HepG2 (cell line): ENCODE data around the gene VEGFA. TPM values are rescaled to one million over a fixed set of nuclear protein-coding genes. Genes with fewer than 3 reads are reported as not detected.

Experiments
- ATAC-seq: fragments of 200-7000 bp; cut with Tn5 transposase; 3 replicates; pipeline ENCODE4 v1.9.1; 2020; ENCODE audit warnings: mild to moderate bottlenecking, moderate library complexity
- BruUV-seq: library from RNA; stranded (reverse); fragments of 400-500 nt; replicated peaks from 2 replicates; lab custom pipeline; 2021; lab: Mats Ljungman, UMichigan
- CTCF ChIA-PET: fragments of 300-600 bp; formaldehyde crosslinking; extraction: SDS; loops from one replicate; lab custom pipeline; 2021; ENCODE audit warnings: low total read pairs, inconsistent platforms, low intra/inter-chr PET ratio; lab: Yijun Ruan, JAX
- POLR2A ChIA-PET: fragments of 350-600 bp; sonication (Branson Sonifier 250); formaldehyde crosslinking; loops from one replicate; lab custom pipeline; 2020; ENCODE audit warnings: antibody characterized with exemption, inconsistent platforms; lab: Yijun Ruan, JAX
- DNase-seq: peaks from one replicate; pipeline ENCODE4 v3.0.0-alpha.2; 2015; ENCODE audit warnings: low spot score
- FAIRE-seq: peaks from 3 replicates; lab custom pipeline; 2011; peaks lifted over from hg19 to GRCh38; lab: Jason Lieb, UNC
- H2AFZ ChIP-seq: one replicate; pipeline ENCODE4 v1.6.1; 2011; ENCODE audit warnings: low read length, inconsistent platforms
- H3K27ac ChIP-seq: fragments of 300-600 bp; 3 replicates; pipeline ENCODE4 v1.8.0; 2011; ENCODE audit warnings: mixed run types, mild to moderate bottlenecking, mixed read lengths, low read length, inconsistent platforms; ENCODE audit not compliant: insufficient read depth; ENCODE audit errors: extremely low read length
- H3K27me3 ChIP-seq, 2 experiments: fragments of 200-600 bp in 1 of 2; 2 replicates in 1 of 2; 3 replicates in 1 of 2; pipeline versions ENCODE4 v1.6.0 to v1.8.0; 2011; ENCODE audit warnings: low read length in 2 of 2, mild to moderate bottlenecking in 2 of 2, moderate library complexity in 2 of 2, inconsistent platforms in 1 of 2; ENCODE audit not compliant: insufficient read depth in 2 of 2, control insufficient read depth in 1 of 2
- H3K36me3 ChIP-seq, 2 experiments: fragments of 200-600 bp in 1 of 2; replicated peaks in 1 of 2; 2 replicates in 1 of 2; 3 replicates in 1 of 2; pipeline versions ENCODE4 v1.5.1 to v1.8.0; 2011; ENCODE audit warnings: low read length in 2 of 2, inconsistent platforms in 1 of 2; ENCODE audit not compliant: insufficient read depth in 2 of 2, control insufficient read depth in 1 of 2
- H3K4me1 ChIP-seq: 2 replicates; pipeline ENCODE4 v1.5.1; 2012; ENCODE audit warnings: low read length, inconsistent platforms; ENCODE audit not compliant: insufficient read depth
- H3K4me2 ChIP-seq: 2 replicates; pipeline ENCODE4 v1.6.0; 2011; ENCODE audit warnings: low read depth, low read length, inconsistent platforms
- H3K4me3 ChIP-seq, 3 experiments: fragments of 200-600 bp in 1 of 3; sonication (generic), shearing (Covaris generic) in 1 of 3; replicated peaks in 1 of 3; 2 replicates each; pipeline ENCODE4 v1.5.1; 2011 to 2016; ENCODE audit warnings: low read length in 3 of 3, inconsistent platforms in 2 of 3, low read depth in 2 of 3, mild to moderate bottlenecking in 2 of 3, control low read depth in 1 of 3, mixed read lengths in 1 of 3; ENCODE audit not compliant: insufficient read depth in 1 of 3
- H3K79me2 ChIP-seq: one replicate; pipeline ENCODE4 v1.6.1; 2011; ENCODE audit warnings: low read length, inconsistent platforms; ENCODE audit not compliant: insufficient read depth
- H3K9ac ChIP-seq: 2 replicates; pipeline ENCODE4 v1.6.0; 2011; ENCODE audit warnings: mild to moderate bottlenecking, low read depth, low read length, inconsistent platforms; ENCODE audit not compliant: insufficient read depth
- H3K9me3 ChIP-seq: 2 replicates; pipeline ENCODE4 v1.5.1; 2012; ENCODE audit warnings: mild to moderate bottlenecking, low read length
- H4K20me1 ChIP-seq: 2 replicates; pipeline ENCODE4 v1.6.0; 2011; ENCODE audit warnings: inconsistent platforms, mild to moderate bottlenecking, low read length, moderate library complexity; ENCODE audit not compliant: insufficient read depth
- ARHGAP35 ChIP-seq: sonication (generic); formaldehyde crosslinking; IDR thresholded peaks from 2 replicates; pipeline ENCODE4 v1.9.0; 2022; ENCODE audit warnings: mild to moderate bottlenecking, inconsistent platforms, moderate library complexity, missing genetic modification reagents, borderline replicate concordance
- HMG20B ChIP-seq: conservative IDR thresholded peaks from 2 replicates; pipeline ENCODE4 v1.6.1; 2016; ENCODE audit warnings: missing genetic modification reagents, missing compliant biosample characterization
- KDM2A ChIP-seq: sonication (generic); formaldehyde crosslinking; IDR thresholded peaks from 2 replicates; pipeline ENCODE4 v1.4.0; 2020; ENCODE audit warnings: low read depth, missing genetic modification reagents, borderline replicate concordance
- MAX ChIP-seq: IDR thresholded peaks from 2 replicates; pipeline ENCODE4 v1.6.1; 2012; ENCODE audit warnings: inconsistent platforms
- NFIC ChIP-seq: IDR thresholded peaks from 2 replicates; pipeline ENCODE4 v1.6.1; 2012; ENCODE audit warnings: mild to moderate bottlenecking, low read length, inconsistent platforms
- POLR2AphosphoS5 ChIP-seq: IDR thresholded peaks from 2 replicates; pipeline ENCODE4 v1.6.1; 2012; ENCODE audit warnings: low read depth, low read length
- SAFB2 ChIP-seq: sonication (generic); formaldehyde crosslinking; IDR thresholded peaks from 2 replicates; pipeline ENCODE4 v1.5.1; 2020; ENCODE audit warnings: missing genetic modification reagents, low read depth, mild to moderate bottlenecking, borderline replicate concordance
- SIN3A ChIP-seq: IDR thresholded peaks from 2 replicates; pipeline ENCODE4 v1.6.1; 2011; ENCODE audit warnings: low read depth, mild to moderate bottlenecking, control low read depth, low read length, borderline replicate concordance
- SRSF1 ChIP-seq: fragments of 200-400 bp; formaldehyde crosslinking; optimal IDR thresholded peaks from 2 replicates; pipeline ENCODE3; 2017; ENCODE audit warnings: mild to moderate bottlenecking, low read depth, low read length, moderate library complexity
- ZBTB3 ChIP-seq: sonication (generic); formaldehyde crosslinking; IDR thresholded peaks from 2 replicates; pipeline ENCODE4 v1.4.0; 2020; ENCODE audit warnings: low read depth, mild to moderate bottlenecking, moderate library complexity, missing genetic modification reagents, borderline replicate concordance
- ZBTB34 ChIP-seq: sonication (generic); formaldehyde crosslinking; IDR thresholded peaks from 2 replicates; pipeline ENCODE4 v1.8.0; 2022; ENCODE audit warnings: mild to moderate bottlenecking, missing genetic modification reagents
- ZFP36L2 ChIP-seq: sonication (generic); formaldehyde crosslinking; IDR thresholded peaks from 2 replicates; pipeline ENCODE4 v1.4.0; 2020; ENCODE audit warnings: missing genetic modification reagents
- ZNF160 ChIP-seq: sonication (generic); formaldehyde crosslinking; IDR thresholded peaks from 2 replicates; pipeline ENCODE4 v1.8.0; 2022; ENCODE audit warnings: mild to moderate bottlenecking, inconsistent platforms, missing genetic modification reagents
- ZNF446 ChIP-seq: sonication (generic); formaldehyde crosslinking; IDR thresholded peaks from 2 replicates; pipeline ENCODE4 v1.5.0; 2020; ENCODE audit warnings: mild to moderate bottlenecking, missing genetic modification reagents
- ZNF574 ChIP-seq: sonication (generic); formaldehyde crosslinking; IDR thresholded peaks from 2 replicates; pipeline ENCODE4 v1.4.0; 2020; ENCODE audit warnings: missing genetic modification reagents
- ZNF83 ChIP-seq: sonication (generic); formaldehyde crosslinking; IDR thresholded peaks from 2 replicates; pipeline ENCODE4 v1.4.0; 2020; ENCODE audit warnings: missing genetic modification reagents, mild to moderate bottlenecking, borderline replicate concordance
- ZNF883 ChIP-seq: sonication (generic); formaldehyde crosslinking; IDR thresholded peaks from 2 replicates; pipeline ENCODE4 v1.5.1; 2020; ENCODE audit warnings: mild to moderate bottlenecking, missing genetic modification reagents; ENCODE audit errors: not compliant biosample characterization
- WGBS: methylation state at CpG from one replicate; pipeline ENCODE4 v1.1.6; 2017; ENCODE audit warnings: low lambda C conversion rate; 5-methylcytosine and 5-hydroxymethylcytosine counted together
- in situ Hi-C: cut with HindIII; loops from 2 replicates; pipeline ENCODE4 v1.10.0; 2017; ENCODE audit warnings: low pct_unique_long_range_greater_than_20kb; ENCODE audit not compliant: extremely low pct_ligation_motif_present
- intact Hi-C: fragments of 100-400 bp; cut with micrococcal nuclease; formaldehyde crosslinking; loops from one replicate; pipeline ENCODE4 v1.10.0; 2022; ENCODE audit not compliant: unreplicated experiment
- polyA plus RNA-seq, 8 experiments: library from polyadenylated mRNA; depleted of rRNA in 3 of 8; stranded (reverse) in 7 of 8; unstranded in 1 of 8; fragments of >200 nt; fragmentation: Illumina TruSeq in 4 of 8; extraction: Trizol in 4 of 8; gene quantifications; 2 replicates each; pipeline versions ENCODE4 v1.2.1 to v1.2.3, GENCODE V29; 2011 to 2016; ENCODE audit warnings: low read depth in 4 of 8, missing spikeins in 1 of 8, mixed read lengths in 1 of 8; ENCODE audit not compliant: insufficient read depth in 1 of 8
- total RNA-seq, 5 experiments: library from RNA; depleted of rRNA; stranded (reverse); fragments of >200 nt; fragmentation: Illumina TruSeq; extraction: Trizol; gene quantifications; 2 replicates each; pipeline ENCODE4 v1.2.3, GENCODE V29; 2016; ENCODE audit warnings: low read depth in 1 of 5
- TF ChIP-seq, protein P1 (sequence below): fragments of 450-650 bp; IDR thresholded peaks from 2 replicates; pipeline ENCODE4 v1.6.1; 2016

VEGFA gene
- total and polyA plus RNA-seq, 2 of the 13 experiments (the other 11 are each of a cell fraction or from before 2014, with no cell fraction given) = 68.1 to 629 TPM

DNA sequence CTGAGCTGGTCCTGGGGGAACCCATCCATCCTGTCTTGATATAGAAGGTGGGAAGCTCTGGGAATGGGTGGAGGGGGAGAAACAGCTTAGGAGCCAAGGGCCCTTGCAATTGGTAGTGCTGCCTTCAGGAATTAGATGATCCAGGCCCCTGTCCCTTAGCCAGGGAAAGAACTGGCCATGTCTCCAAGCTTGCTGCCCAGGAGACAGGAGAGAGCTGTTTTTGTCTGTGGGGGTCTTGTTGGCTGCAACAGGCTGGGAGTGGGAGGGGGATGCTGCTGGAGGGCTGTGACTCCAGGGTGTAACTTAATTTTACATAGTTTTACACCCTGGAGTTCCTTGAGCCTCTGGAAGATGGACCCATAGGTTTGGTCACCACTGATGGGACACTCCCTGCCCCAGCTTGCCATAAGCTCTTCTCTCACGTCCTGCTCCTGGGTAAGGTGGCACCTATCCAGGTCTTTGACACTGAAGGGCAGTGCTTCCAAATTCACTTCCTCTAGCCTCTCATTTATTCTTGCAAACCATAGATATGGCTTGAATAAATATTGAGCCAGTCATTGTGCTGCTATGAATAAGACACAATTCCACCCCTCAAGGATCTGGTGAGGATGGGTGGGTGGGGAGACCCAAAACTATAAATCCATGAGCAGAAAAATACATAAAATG lies 16.8 kb downstream of the VEGFA start (continued):
- 0 out of 2 replicates have a peak, but pooled peaks have one; percentile 15 for TF ChIP-seq NFIC
- TF ChIP-seq POLR2AphosphoS5 = peak; percentile 78
- no peak for TF ChIP-seq ARHGAP35 (CRISPR knock-in tag)
- TF ChIP-seq MAX = peak; percentile 19; the same call in 1 of the 2 replicates
- no peak for TF ChIP-seq ZNF574 (CRISPR knock-in tag)
- TF ChIP-seq SIN3A = 0 out of 2 replicates have a peak, but pooled peaks have one; percentile 10
- no peak for TF ChIP-seq ZNF160 (CRISPR knock-in tag)
- 0 out of 2 replicates have a peak, but pooled peaks have one; percentile 8 for TF ChIP-seq KDM2A (CRISPR knock-in tag)
- 0 out of 2 replicates have a peak, but pooled peaks have one; percentile 27 for TF ChIP-seq SAFB2 (CRISPR knock-in tag)

GRCh38 chr6:43788301-43788700 lies 18.3 kb downstream of the VEGFA start:
- Histone ChIP-seq H2AFZ (no peak overlapping the region), H3K4me1 (no peaks in the 10 kb centered on the region), H3K9ac (no peak overlapping the region), H3K36me3 (peaks cover 19 to 21% of the 10 kb centered on the region in 2 experiments), H3K27ac (no peak overlapping the region), H3K9me3 (no peaks in the 10 kb centered on the region), H3K4me2 (no peak overlapping the region), H3K27me3 (peaks cover 0 to 17% of the 10 kb centered on the region in 2 experiments; a peak in 3 of 5 replicates), H3K4me3 (no peak overlapping the region), H3K79me2 (no peaks in the 10 kb centered on the region), H4K20me1 (peaks cover 34% of the 10 kb centered on the region)
- ChIA-PET CTCF (no interaction called here), POLR2A (interaction anchor here (3.0 kb wide), 1 partner anchor 19 kb away, joined by 18 read pairs; no protein-coding TSS in a partner anchor)
- no peak for FAIRE-seq
- 75% methylated on average over 5 of the region's 5 CpGs for WGBS
- no TSS peak for BruUV-seq
- in situ Hi-C loops (no loop called here), intact Hi-C loops (no loop called here)
- no peak for DNase-seq
- ATAC-seq = no peak
- TF ChIP-seq ZBTB3 (CRISPR knock-in tag) = no peak
- no peak for TF ChIP-seq ZFP36L2 (CRISPR knock-in tag)
- no peak for TF ChIP-seq ZNF446 (CRISPR knock-in tag)
- peak; percentile 12 for TF ChIP-seq SRSF1
- TF ChIP-seq, protein P1, sequence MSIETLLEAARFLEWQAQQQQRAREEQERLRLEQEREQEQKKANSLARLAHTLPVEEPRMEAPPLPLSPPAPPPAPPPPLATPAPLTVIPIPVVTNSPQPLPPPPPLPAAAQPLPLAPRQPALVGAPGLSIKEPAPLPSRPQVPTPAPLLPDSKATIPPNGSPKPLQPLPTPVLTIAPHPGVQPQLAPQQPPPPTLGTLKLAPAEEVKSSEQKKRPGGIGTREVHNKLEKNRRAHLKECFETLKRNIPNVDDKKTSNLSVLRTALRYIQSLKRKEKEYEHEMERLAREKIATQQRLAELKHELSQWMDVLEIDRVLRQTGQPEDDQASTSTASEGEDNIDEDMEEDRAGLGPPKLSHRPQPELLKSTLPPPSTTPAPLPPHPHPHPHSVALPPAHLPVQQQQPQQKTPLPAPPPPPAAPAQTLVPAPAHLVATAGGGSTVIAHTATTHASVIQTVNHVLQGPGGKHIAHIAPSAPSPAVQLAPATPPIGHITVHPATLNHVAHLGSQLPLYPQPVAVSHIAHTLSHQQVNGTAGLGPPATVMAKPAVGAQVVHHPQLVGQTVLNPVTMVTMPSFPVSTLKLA = 0 out of 2 replicates have a peak, but pooled peaks have one; percentile 8
- TF ChIP-seq ZNF83 (CRISPR knock-in tag) = no peak
- no peak for TF ChIP-seq ZNF883 (CRISPR knock-in tag)
- no peak for TF ChIP-seq ZBTB34
- TF ChIP-seq HMG20B (CRISPR knock-in tag) = no peak
